Keratinocyte (primary cell): Measurements from ENCODE around the gene S100A14. TPM values are rescaled to one million over a fixed set of nuclear protein-coding genes. Genes with fewer than 3 reads are reported as not detected.

Experiments used
- DNase-seq: peaks from one replicate; pipeline ENCODE4 v3.0.0-alpha.2; 2011; ENCODE audit warnings: low read depth, missing footprints, low spot score
- FAIRE-seq: peaks from 2 replicates; lab custom pipeline; 2011; peaks lifted over from hg19 to GRCh38; lab: Jason Lieb, UNC
- H2AFZ ChIP-seq: 2 replicates; pipeline ENCODE4 v1.6.0; 2012; ENCODE audit warnings: low read length, control low read depth, inconsistent platforms; ENCODE audit not compliant: control insufficient read depth
- H3K27ac ChIP-seq: 2 replicates; pipeline ENCODE4 v1.5.1; 2011; ENCODE audit warnings: low read length; ENCODE audit not compliant: control insufficient read depth, insufficient read depth
- H3K27me3 ChIP-seq: 3 replicates; pipeline ENCODE4 v1.6.0; 2011; ENCODE audit warnings: low read length; ENCODE audit not compliant: control insufficient read depth, insufficient read depth; ENCODE audit errors: extremely low read depth
- H3K36me3 ChIP-seq, 2 experiments: 2 replicates in 1 of 2; 3 replicates in 1 of 2; pipeline ENCODE4 v1.5.1; 2011; ENCODE audit warnings: low read length in 2 of 2, mild to moderate bottlenecking in 1 of 2; ENCODE audit not compliant: control insufficient read depth in 2 of 2, insufficient read depth in 2 of 2; ENCODE audit errors: extremely low read depth in 1 of 2
- H3K4me1 ChIP-seq: 3 replicates; pipeline ENCODE4 v1.5.1; 2011; ENCODE audit warnings: low read length; ENCODE audit not compliant: control insufficient read depth, insufficient read depth; ENCODE audit errors: extremely low read depth
- H3K4me2 ChIP-seq: 3 replicates; pipeline ENCODE4 v1.6.0; 2011; ENCODE audit warnings: low read depth, low read length; ENCODE audit not compliant: control insufficient read depth, insufficient read depth; ENCODE audit errors: extremely low read depth
- H3K4me3 ChIP-seq, 3 experiments: fragments of 200-600 bp in 1 of 3; sonication (generic) in 1 of 3; 2 replicates in 2 of 3; 3 replicates in 1 of 3; pipeline ENCODE4 v1.5.1; 2011 to 2016; ENCODE audit warnings: low read length in 3 of 3, mild to moderate bottlenecking in 3 of 3, control low read depth in 2 of 3, inconsistent platforms in 1 of 3, low read depth in 1 of 3, mixed read lengths in 1 of 3, mixed run types in 1 of 3, moderate library complexity in 1 of 3; ENCODE audit not compliant: control insufficient read depth in 2 of 3, insufficient read depth in 2 of 3; ENCODE audit errors: extremely low read depth in 1 of 3
- H3K79me2 ChIP-seq: 2 replicates; pipeline ENCODE4 v1.6.0; 2012; ENCODE audit warnings: low read length; ENCODE audit not compliant: control insufficient read depth, insufficient read depth
- H3K9ac ChIP-seq: 3 replicates; pipeline ENCODE4 v1.6.0; 2011; ENCODE audit warnings: low read length; ENCODE audit not compliant: control insufficient read depth, insufficient read depth; ENCODE audit errors: extremely low read depth
- H3K9me1 ChIP-seq: 3 replicates; pipeline ENCODE4 v1.6.0; 2011; ENCODE audit warnings: low read length; ENCODE audit not compliant: control insufficient read depth, insufficient read depth; ENCODE audit errors: extremely low read depth
- H3K9me3 ChIP-seq: 2 replicates; pipeline ENCODE4 v1.5.1; 2012; ENCODE audit warnings: low read depth, low read length; ENCODE audit not compliant: control insufficient read depth
- H4K20me1 ChIP-seq: 3 replicates; pipeline ENCODE4 v1.6.0; 2011; ENCODE audit warnings: low read length; ENCODE audit not compliant: control insufficient read depth, insufficient read depth; ENCODE audit errors: extremely low read depth
- CTCF ChIP-seq, 3 experiments: IDR thresholded peaks in 1 of 3; conservative IDR thresholded peaks in 1 of 3; optimal IDR thresholded peaks in 1 of 3; 2 replicates in 2 of 3; 3 replicates in 1 of 3; pipeline versions ENCODE3 to v1.5.1; 2011; ENCODE audit warnings: low read length in 3 of 3, mild to moderate bottlenecking in 3 of 3, moderate library complexity in 2 of 3, control low read depth in 1 of 3, inconsistent platforms in 1 of 3; ENCODE audit not compliant: insufficient read depth in 2 of 3; ENCODE audit errors: extremely low read depth in 1 of 3
- EZH2 ChIP-seq: IDR thresholded peaks from one replicate; pipeline ENCODE4 v1.6.1; 2012; ENCODE audit warnings: inconsistent platforms, mild to moderate bottlenecking, low read length, moderate library complexity
- dilution Hi-C: fragments of 300-500 bp; cut with MboI; formaldehyde crosslinking; loops from one replicate; pipeline ENCODE4 v1.7.0; 2020; ENCODE audit warnings: low sequenced_read_pairs; ENCODE audit not compliant: extremely low pct_ligation_motif_present
- polyA minus RNA-seq, 3 experiments: library from RNA; depleted of rRNA, polyadenylated mRNA; stranded (reverse); fragments of >200 nt; gene quantifications; 1 replicate in 1 of 3; 2 replicates in 1 of 3; 3 replicates in 1 of 3; pipeline ENCODE4 v1.2.3, GENCODE V29; 2011
- polyA plus RNA-seq, 5 experiments: library from polyadenylated mRNA; depleted of rRNA in 3 of 5; stranded (reverse) in 3 of 5; stranded (forward) in 1 of 5; unstranded in 1 of 5; fragments of >200 nt; gene quantifications; 1 replicate in 1 of 5; 2 replicates in 3 of 5; 3 replicates in 1 of 5; pipeline versions ENCODE4 v1.2.1 to v1.2.3, GENCODE V29; 2011 to 2012; ENCODE audit warnings: missing spikeins in 2 of 5, low read depth in 1 of 5, low replicate concordance in 1 of 5

S100A14 gene
- polyA plus RNA-seq: 1,249 to 1,646 TPM (median 1,394 TPM) in 3 replicates
- polyA plus RNA-seq (2011; ENCODE audit: low read depth): 1,951 TPM
- polyA plus RNA-seq (2011; cell fraction: cytosol; rRNA removed): 1,566 and 1,644 TPM in 2 replicates
- 614 and 760 TPM in 2 replicates for polyA plus RNA-seq (2011; cell fraction: nucleus; rRNA removed)
- polyA plus RNA-seq (2012; ENCODE audit: low replicate concordance): 1,389 and 1,858 TPM in 2 replicates
- 691 to 1,029 TPM (median 755 TPM) in 3 replicates for polyA minus RNA-seq
- 520 TPM for polyA minus RNA-seq (2011; cell fraction: cytosol; rRNA and poly(A)+ RNA removed)
- polyA minus RNA-seq (2011; cell fraction: nucleus; rRNA and poly(A)+ RNA removed): 81.8 and 131 TPM in 2 replicates

DNA sequence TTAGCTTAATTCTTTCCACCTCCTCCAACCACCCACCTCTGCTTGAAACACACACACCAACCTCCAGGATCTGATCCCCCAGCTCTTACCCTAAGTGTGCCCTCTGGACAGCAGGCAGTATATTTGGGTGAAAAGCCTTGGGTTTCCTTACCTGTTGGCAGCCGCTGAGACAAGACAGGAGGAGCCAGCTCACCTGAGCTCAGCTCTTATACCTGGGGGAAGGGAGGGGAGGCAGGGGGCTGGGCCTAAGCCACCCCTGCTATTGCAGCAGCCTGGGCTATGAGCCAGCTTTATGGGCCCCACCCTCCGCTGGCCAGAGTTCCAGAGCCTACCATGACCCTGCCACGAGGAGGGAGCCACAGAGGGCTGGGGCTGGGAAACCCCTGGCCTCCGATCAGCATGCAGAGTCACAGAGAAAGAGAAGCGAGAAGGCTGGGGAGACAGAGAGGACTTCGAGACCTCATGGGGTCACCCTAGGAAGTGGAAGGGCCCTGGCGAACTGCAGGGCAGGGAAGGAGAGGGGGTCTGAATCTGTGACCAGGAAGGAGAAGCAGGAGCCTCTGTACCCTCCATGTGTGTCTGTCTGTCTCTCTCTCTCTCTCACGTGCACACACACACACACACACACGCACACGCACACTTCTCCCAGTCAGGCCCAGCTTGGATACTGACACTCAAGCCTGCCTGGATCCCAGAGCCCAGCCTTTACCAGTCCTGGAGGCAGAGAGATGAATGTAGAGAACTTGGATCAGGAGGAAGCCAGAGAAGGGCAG is at the start of gene S100A14:
Gene S100A14 (minus strand): TSS at position 182 of the 773 bp plus-strand sequence. CDS start 467 bp downstream, outside the sequence.
- peak within 1 kb of the TSS; percentile 99 for H3K27ac ChIP-seq
- H3K27me3 ChIP-seq: no peaks in the 10 kb centered on the region
- no peaks in the 10 kb centered on the region for H3K9me1 ChIP-seq
- peak within 1 kb of the TSS; percentile 99 for H3K9ac ChIP-seq
- peak; percentile 87 for FAIRE-seq
- H3K36me3 ChIP-seq: peaks cover 8 to 42% of the 10 kb centered on the region in 2 experiments
- peak within 1 kb of the TSS; percentile 90 to 100 (median 98) for H3K4me3 ChIP-seq
- peaks cover 33% of the 10 kb centered on the region for H3K4me1 ChIP-seq
- H3K79me2 ChIP-seq: peaks cover 46% of the 10 kb centered on the region
- no peaks in the 10 kb centered on the region for H4K20me1 ChIP-seq
- no peak for TF ChIP-seq CTCF (optimal IDR thresholded peaks at IDR 0.05 in 1 of 3, IDR thresholded peaks at IDR 0.05 in 1 of 3, conservative IDR thresholded peaks at IDR 0.05 in 1 of 3; ENCODE audit: extremely low read depth in 1 of 3, insufficient read depth in 2 of 3, low read length in 3 of 3)
- TF ChIP-seq EZH2: no peak
- peak; percentile 95 for DNase-seq
- no peak within 1 kb of the TSS for H2AFZ ChIP-seq
- dilution Hi-C loops: no loop called here
- peak within 1 kb of the TSS; percentile 86 for H3K4me2 ChIP-seq
- H3K9me3 ChIP-seq: no peaks in the 10 kb centered on the region

- H3K4me1 ChIP-seq: peaks cover 2% of the 10 kb centered on the region
- FAIRE-seq (no peak), DNase-seq (no peak)
- no peaks in the 10 kb centered on the region for H3K9me3 ChIP-seq
- H4K20me1 ChIP-seq: no peaks in the 10 kb centered on the region
- H2AFZ ChIP-seq: no peak overlapping the region
- H3K9me1 ChIP-seq: no peaks in the 10 kb centered on the region
- H3K9ac ChIP-seq: no peak overlapping the region
- H3K4me3 ChIP-seq: no peak overlapping the region
- H3K36me3 ChIP-seq: peaks cover 40 to 50% of the 10 kb centered on the region in 2 experiments
- H3K4me2 ChIP-seq: no peak overlapping the region
- dilution Hi-C loops: no loop called here
- TF ChIP-seq EZH2 (no peak), CTCF (optimal IDR thresholded peaks at IDR 0.05 in 1 of 3, IDR thresholded peaks at IDR 0.05 in 1 of 3, conservative IDR thresholded peaks at IDR 0.05 in 1 of 3; ENCODE audit: extremely low read depth in 1 of 3, insufficient read depth in 2 of 3, low read length in 3 of 3) (no peak)
- no peaks in the 10 kb centered on the region for H3K27me3 ChIP-seq
- no peak overlapping the region for H3K27ac ChIP-seq
- peaks cover 21% of the 10 kb centered on the region for H3K79me2 ChIP-seq
Observed at GRCh38 chr1:153663211-153663610, 47.1 kb upstream of the S100A14 start.
